Uterus (tissue), 4 donors: Measurements from ENCODE around the gene SORBS1. TPM values are rescaled to one million over a fixed set of nuclear protein-coding genes. Genes with fewer than 3 reads are reported as not detected.

Experiments used
- DNase-seq, 2 donors: peaks; one replicate each; pipeline ENCODE4 v3.0.0-alpha.2; 2019 to 2020
- H3K27ac ChIP-seq, 2 donors: fragments of 200-600 bp; sonication (generic); 1 replicate in 1 of 2; 2 replicates in 1 of 2; pipeline ENCODE4 v1.5.1; 2016 to 2018
- H3K27me3 ChIP-seq, 2 donors: fragments of 200-600 bp; sonication (generic); one replicate each; pipeline ENCODE4 v1.5.1; 2018 to 2019; ENCODE audit warnings: control low read depth in 1 of 2
- H3K36me3 ChIP-seq, 2 donors: fragments of 200-600 bp; sonication (generic); one replicate each; pipeline ENCODE4 v1.5.1; 2019; ENCODE audit warnings: control low read depth in 1 of 2
- H3K4me1 ChIP-seq, 2 donors: fragments of 200-600 bp; sonication (generic); one replicate each; pipeline ENCODE4 v1.5.1; 2018 to 2019; ENCODE audit warnings: control low read depth in 1 of 2
- H3K4me3 ChIP-seq, 2 donors: fragments of 200-600 bp; sonication (generic); 1 replicate in 1 of 2; 2 replicates in 1 of 2; pipeline ENCODE4 v1.5.1; 2018 to 2019; ENCODE audit warnings: mild to moderate bottlenecking in 1 of 2
- H3K9me3 ChIP-seq, 2 donors: fragments of 200-600 bp; sonication (generic); one replicate each; pipeline ENCODE4 v1.5.1; 2019; ENCODE audit warnings: control low read depth in 1 of 2
- CTCF ChIP-seq, 4 experiments: fragments of 200-600 bp in 2 of 4; fragments of 450-650 bp in 2 of 4; sonication (generic) in 2 of 4; IDR thresholded peaks; one replicate each; pipeline ENCODE4 v1.5.1; 2016 to 2019; ENCODE audit warnings: antibody characterized with exemption in 4 of 4, mild to moderate bottlenecking in 2 of 4, moderate library complexity in 1 of 4
- POLR2A ChIP-seq, 2 donors: fragments of 450-650 bp; IDR thresholded peaks; one replicate each; pipeline ENCODE4 v1.6.1; 2016; ENCODE audit warnings: antibody characterized with exemption in 2 of 2, mild to moderate bottlenecking in 1 of 2, moderate library complexity in 1 of 2
- intact Hi-C: fragments of 100-400 bp; cut with DNase I; formaldehyde crosslinking; loops from one replicate; pipeline ENCODE4 v1.15.1; 2023; ENCODE audit warnings: low total_unique reads
- total RNA-seq, 4 donors: library from RNA; depleted of rRNA in 3 of 4; stranded (reverse); fragments of >200 nt in 3 of 4; gene quantifications; one replicate each; pipeline versions ENCODE4 v1.1.0 to v1.2.4, GENCODE V29; 2014 to 2023
- donor health status: DM: yes; HTN: yes; CAD: no.

SORBS1 gene
- total RNA-seq, 4 donors from 2014 or later, result 89.9 to 422 (median 271) TPM

DNA sequence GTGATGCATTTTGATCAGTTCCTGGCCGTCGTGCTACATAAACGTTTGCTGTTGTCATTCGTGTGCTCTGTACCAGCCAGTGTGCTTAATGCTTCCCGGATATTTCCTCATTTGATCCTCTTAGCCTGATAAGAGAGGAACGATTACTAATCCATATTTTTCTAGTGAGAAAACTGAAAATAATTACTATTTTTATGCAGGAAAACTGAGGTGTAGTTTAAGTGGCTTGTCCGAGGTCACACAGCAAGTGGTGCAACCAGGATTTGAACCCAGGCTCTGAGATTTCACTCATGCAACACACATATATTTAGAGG is 650 bp upstream of the SORBS1 start:
- Histone ChIP-seq H3K27ac (peak overlapping the region; percentile 82 to 99), H3K27me3 (no peaks in the 10 kb centered on the region), H3K9me3 (no peaks in the 10 kb centered on the region), H3K4me1 (no peaks in the 10 kb centered on the region), H3K36me3 (no peaks in the 10 kb centered on the region), H3K4me3 (peak overlapping the region; percentile 15 to 43)
- no peak for DNase-seq
- intact Hi-C loops, result no loop called here
- TF ChIP-seq POLR2A (IDR thresholded peaks at IDR 0.05) (no peak), CTCF (IDR thresholded peaks at IDR 0.05) (no peak)

DNA sequence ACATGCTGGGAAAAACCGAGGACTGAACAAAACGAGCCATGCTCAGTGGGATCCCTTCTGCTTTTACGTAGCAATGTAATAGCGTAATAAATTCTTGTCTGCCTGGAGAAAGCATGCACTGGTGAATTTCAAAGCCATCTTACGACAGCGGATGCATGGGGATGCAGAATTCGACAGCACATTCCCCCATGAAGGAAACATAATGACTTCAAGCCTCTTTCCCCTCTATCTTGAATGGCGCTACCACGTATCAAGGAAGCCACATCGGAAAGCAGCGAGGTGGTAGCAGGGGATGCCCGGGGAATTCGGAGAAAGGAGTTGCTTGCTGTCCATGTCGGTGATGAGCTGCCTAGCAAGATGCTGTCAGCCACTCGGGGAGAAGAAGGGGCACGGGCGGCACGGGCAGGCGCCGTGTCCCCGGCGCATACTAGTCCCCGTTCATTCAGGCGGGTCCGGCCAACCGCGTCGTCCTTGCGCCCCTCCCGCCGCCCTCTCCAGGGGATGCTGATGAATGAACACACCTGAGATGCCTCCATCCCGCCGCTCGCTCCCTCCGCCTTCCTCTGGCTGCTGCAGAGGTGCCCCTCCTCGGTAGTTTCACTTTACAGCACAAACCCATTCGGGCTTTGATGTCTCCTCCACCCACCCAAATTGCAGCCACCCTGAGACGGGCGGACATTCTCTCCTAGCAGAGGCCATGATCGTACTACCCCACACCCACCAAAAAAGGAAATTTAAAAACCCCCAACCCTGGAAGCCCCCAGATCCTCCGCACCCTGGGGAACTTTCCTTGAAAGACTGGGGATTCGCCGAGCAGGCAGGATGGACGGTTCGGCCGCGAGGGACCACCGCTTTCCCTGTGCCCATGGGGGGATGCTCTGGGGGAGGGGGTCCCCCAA is 644 bp downstream of the SORBS1 start:
- no peaks in the 10 kb centered on the region for H3K9me3 ChIP-seq
- TF ChIP-seq CTCF (IDR thresholded peaks at IDR 0.05) (no peak), POLR2A (IDR thresholded peaks at IDR 0.05) (no peak)
- DNase-seq, result peak; percentile 47 to 59
- H3K27ac ChIP-seq, result peak overlapping the region; percentile 95 to 99
- no peaks in the 10 kb centered on the region for H3K36me3 ChIP-seq
- intact Hi-C loops, result no loop called here
- no peaks in the 10 kb centered on the region for H3K4me1 ChIP-seq
- peak overlapping the region; percentile 80 to 85 for H3K4me3 ChIP-seq
- H3K27me3 ChIP-seq, result no peaks in the 10 kb centered on the region

GRCh38 chr10:95559896-95560277 is 1.3 kb downstream of the SORBS1 start:
- H3K4me3 ChIP-seq, result peak overlapping the region; percentile 80 to 85
- H3K27ac ChIP-seq, result peak overlapping the region; percentile 95 to 99
- no peaks in the 10 kb centered on the region for H3K9me3 ChIP-seq
- intact Hi-C loops, result no loop called here
- H3K36me3 ChIP-seq, result no peaks in the 10 kb centered on the region
- H3K4me1 ChIP-seq, result no peaks in the 10 kb centered on the region
- H3K27me3 ChIP-seq, result no peaks in the 10 kb centered on the region
- no peak for TF ChIP-seq CTCF (IDR thresholded peaks at IDR 0.05)
- no peak for TF ChIP-seq POLR2A (IDR thresholded peaks at IDR 0.05)
- DNase-seq, result no peak

DNA sequence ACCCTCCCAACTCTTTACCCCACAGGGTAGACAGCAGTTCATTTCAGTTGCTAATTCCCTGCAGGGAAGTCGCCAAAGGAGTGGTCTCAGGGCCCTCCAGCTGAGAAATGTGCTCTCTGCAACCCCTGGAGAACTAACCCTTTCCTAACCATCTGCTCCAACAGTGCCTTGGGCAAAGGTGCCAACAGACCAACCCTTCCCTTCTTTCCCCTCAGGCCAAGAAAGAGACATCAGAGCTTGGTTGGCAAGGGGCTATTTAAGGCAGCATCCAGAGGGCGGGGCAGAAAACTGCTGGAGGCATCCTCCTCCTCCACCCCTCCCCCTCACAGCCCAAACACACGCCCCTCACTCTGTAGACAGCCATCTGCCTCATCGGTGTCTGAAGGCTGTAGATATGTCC is 1.7 kb downstream of the SORBS1 start:
- intact Hi-C loops, result no loop called here
- no peaks in the 10 kb centered on the region for H3K9me3 ChIP-seq
- DNase-seq, result peak; percentile 40 to 44
- TF ChIP-seq CTCF (IDR thresholded peaks at IDR 0.05) (no peak), POLR2A (IDR thresholded peaks at IDR 0.05) (peak in 1 of 2 donors; percentile 30)
- H3K36me3 ChIP-seq, result no peaks in the 10 kb centered on the region
- peak overlapping the region; percentile 95 to 99 for H3K27ac ChIP-seq
- H3K4me3 ChIP-seq, result peak overlapping the region; percentile 80 to 85
- no peaks in the 10 kb centered on the region for H3K4me1 ChIP-seq
- H3K27me3 ChIP-seq, result no peaks in the 10 kb centered on the region

- Histone ChIP-seq H3K27me3 (no peaks in the 10 kb centered on the region), H3K4me3 (peak overlapping the region; percentile 80 to 85)
Measured at GRCh38 chr10:95558593-95559320, 2.4 kb downstream of the SORBS1 start.

More at GRCh38 chr10:95558593-95559320, 2.4 kb downstream of the SORBS1 start:
- Histone ChIP-seq H3K4me1 (no peaks in the 10 kb centered on the region), H3K36me3 (no peaks in the 10 kb centered on the region), H3K27ac (peak overlapping the region; percentile 95 to 99), H3K9me3 (no peaks in the 10 kb centered on the region)
- intact Hi-C loops, result no loop called here
- peak in 1 of 2 donors; percentile 20 for DNase-seq
- no peak for TF ChIP-seq POLR2A (IDR thresholded peaks at IDR 0.05)
- TF ChIP-seq CTCF (IDR thresholded peaks at IDR 0.05), result no peak
